Urothelium cell line (cell line): ENCODE data around the gene KIF16B.

ENCODE experiments used
- DNase-seq: peaks from one replicate; pipeline ENCODE4 v3.0.0; 2011; ENCODE audit warnings: low spot score, mixed read lengths
- FAIRE-seq: peaks from 2 replicates; lab custom pipeline; 2011; peaks lifted over from hg19 to GRCh38; lab: Jason Lieb, UNC

KIF16B gene

GRCh38 chr20:16308754-16309153 is 264.5 kb downstream of the KIF16B start:
- FAIRE-seq (no peak), DNase-seq (no peak)

GRCh38 chr20:16302818-16303217 is 270.4 kb downstream of the KIF16B start:
- FAIRE-seq (no peak), DNase-seq (no peak)

- no peak for FAIRE-seq
- DNase-seq: no peak
Observed at GRCh38 chr20:16301986-16302385, 271.3 kb downstream of the KIF16B start.

- FAIRE-seq (no peak), DNase-seq (no peak)
Observed at GRCh38 chr20:16299897-16300296, 273.4 kb downstream of the KIF16B start.

GRCh38 chr20:16296931-16297330 is 276.3 kb downstream of the KIF16B start:
- DNase-seq: no peak
- no peak for FAIRE-seq

- FAIRE-seq (no peak), DNase-seq (no peak)
Observed at GRCh38 chr20:16295534-16295933, 277.7 kb downstream of the KIF16B start.

- no peak for DNase-seq
- no peak for FAIRE-seq
Observed at GRCh38 chr20:16293590-16293989, 279.7 kb downstream of the KIF16B start.

- no peak for DNase-seq
- no peak for FAIRE-seq
Observed at GRCh38 chr20:16292226-16292880, 280.9 kb downstream of the KIF16B start.

- FAIRE-seq (no peak), DNase-seq (no peak)
Observed at GRCh38 chr20:16290358-16290757, 282.9 kb downstream of the KIF16B start.

GRCh38 chr20:16287776-16288175 is 285.5 kb downstream of the KIF16B start:
- no peak for DNase-seq
- no peak for FAIRE-seq

GRCh38 chr20:16286601-16287000 is 286.6 kb downstream of the KIF16B start:
- DNase-seq (no peak), FAIRE-seq (no peak)

GRCh38 chr20:16284385-16285100 is 288.7 kb downstream of the KIF16B start:
- DNase-seq (no peak), FAIRE-seq (no peak)

GRCh38 chr20:16283978-16284377 is 289.3 kb downstream of the KIF16B start:
- FAIRE-seq (no peak), DNase-seq (no peak)

GRCh38 chr20:16283307-16283706 is 289.9 kb downstream of the KIF16B start:
- FAIRE-seq: no peak
- DNase-seq: no peak

- DNase-seq: no peak
- FAIRE-seq: no peak
Observed at GRCh38 chr20:16280219-16280618, 293.0 kb downstream of the KIF16B start.

- no peak for DNase-seq
- no peak for FAIRE-seq
Observed at GRCh38 chr20:16279320-16279719, 293.9 kb downstream of the KIF16B start.

GRCh38 chr20:16273812-16274555 is 299.3 kb downstream of the KIF16B start:
- DNase-seq (no peak), FAIRE-seq (no peak)

GRCh38 chr20:16272780-16273360 is 300.4 kb downstream of the KIF16B start:
- no peak for DNase-seq
- FAIRE-seq: no peak

GRCh38 chr20:16271450-16271849 is 301.8 kb downstream of the KIF16B start:
- no peak for DNase-seq
- FAIRE-seq: no peak

- DNase-seq (no peak), FAIRE-seq (no peak)
Observed at GRCh38 chr20:16270989-16271388, 302.3 kb downstream of the KIF16B start.

- FAIRE-seq: no peak
Observed at GRCh38 chr20:16270314-16270931, 302.8 kb downstream of the KIF16B start.

More at GRCh38 chr20:16270314-16270931, 302.8 kb downstream of the KIF16B start:
- no peak for DNase-seq
